HG02981 (cell line): ENCODE results near the gene ANKH.
"Not testable (repeated sequence)": the region's sequence is repeated elsewhere in the genome, so short reads cannot be mapped to it uniquely, and the experiment has no call there.

ENCODE experiments used
- ATAC-seq: cut with Tn5 transposase; IDR thresholded peaks from one replicate; pipeline ENCODE4 v1.9.1; 2021; ENCODE audit warnings: mild to moderate bottlenecking, moderate library complexity; ENCODE audit not compliant: unreplicated experiment

ANKH gene

DNA sequence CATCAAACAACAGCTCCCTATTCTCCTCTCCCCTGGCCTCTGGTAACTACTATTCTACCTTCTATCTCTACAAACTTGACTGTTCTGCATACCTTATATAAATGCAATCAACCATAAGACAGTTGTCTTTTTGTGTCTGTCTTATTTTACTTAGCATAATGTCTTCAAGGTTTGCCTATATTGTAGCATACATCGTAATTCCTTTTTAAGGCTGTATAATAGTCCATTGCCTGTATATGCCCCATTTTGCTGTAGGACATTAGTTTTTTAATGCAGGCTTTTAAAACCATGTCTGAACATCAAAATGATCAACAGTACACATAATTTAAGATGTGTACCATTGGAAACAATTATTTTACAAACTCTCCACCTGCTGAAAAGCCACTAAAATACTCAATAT, 12.4 kb downstream of the ANKH start:
- no peak for ATAC-seq

DNA sequence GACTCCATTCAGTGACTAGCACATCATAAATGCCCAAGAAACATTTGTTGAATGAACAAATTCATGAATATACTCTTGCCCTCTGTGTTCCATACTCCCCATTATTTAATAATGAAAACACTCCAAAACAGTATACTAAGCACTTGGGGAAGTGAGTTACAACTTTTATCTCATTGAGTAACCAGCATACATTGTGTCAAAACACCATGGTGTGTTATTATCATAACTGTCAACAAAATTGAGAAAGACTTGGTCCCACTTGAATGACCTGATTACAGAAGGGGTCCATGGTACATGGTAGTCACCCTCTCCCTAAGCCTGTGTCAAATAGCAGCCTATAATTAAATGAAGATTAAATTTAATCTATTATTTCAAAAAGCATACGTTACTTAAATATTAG, 16.2 kb downstream of the ANKH start:
- ATAC-seq: no peak

DNA sequence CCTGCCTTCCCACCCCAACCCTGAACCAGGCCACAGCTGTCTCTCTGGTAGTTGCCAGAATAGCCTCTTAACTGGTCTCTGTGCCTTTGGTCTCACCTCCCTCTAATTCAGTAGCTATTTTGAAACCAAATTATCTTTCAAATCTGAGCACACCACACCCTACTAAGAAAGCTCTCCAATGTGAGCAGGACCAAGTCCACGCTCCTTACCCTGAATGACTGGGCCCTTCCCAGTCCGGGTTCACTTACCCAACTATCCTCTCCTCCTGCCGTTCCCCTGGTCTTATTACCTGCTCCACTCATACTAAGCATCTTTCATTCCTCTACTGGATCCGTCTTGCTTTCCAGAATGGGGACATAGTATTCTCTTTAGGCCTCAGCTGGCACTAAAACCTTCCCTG, 16.8 kb downstream of the ANKH start:
- ATAC-seq: no peak

DNA sequence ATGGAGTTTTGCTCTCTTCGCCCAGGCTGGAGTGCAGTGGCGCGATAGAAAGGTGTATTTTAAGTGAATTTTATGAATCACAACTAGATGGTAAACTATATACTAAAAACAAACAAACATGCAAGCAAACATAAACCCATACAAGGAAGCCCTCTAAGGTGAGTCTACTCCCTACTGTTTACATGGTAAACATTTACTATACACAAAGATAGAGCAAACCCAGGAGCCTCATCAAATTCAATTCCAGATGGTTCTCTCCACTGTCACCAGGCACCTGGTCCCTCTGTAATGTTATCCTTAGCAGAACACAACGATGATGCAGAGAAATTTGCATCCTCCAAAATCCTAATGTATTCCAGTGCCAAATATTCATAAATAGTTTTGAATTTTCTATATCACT, 17.9 kb downstream of the ANKH start:
- no peak for ATAC-seq

DNA sequence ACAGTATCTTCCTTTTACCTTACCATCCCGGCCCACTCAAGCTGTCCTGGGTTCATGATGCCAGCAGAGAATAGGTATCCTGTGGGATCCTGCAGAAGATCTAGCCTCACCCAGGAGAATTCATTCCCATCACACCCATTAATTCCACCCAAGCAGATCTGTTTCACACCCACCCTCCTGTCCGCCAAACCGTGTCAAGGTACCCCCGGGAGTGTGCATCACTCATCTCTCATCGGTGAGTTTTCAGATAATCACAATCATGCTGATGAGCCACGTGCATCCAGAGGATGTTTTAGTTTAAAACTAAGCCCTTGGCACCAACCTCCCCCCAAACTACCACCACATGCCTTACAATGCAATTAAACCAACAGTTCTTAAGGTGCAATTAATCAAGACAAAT, 18.8 kb downstream of the ANKH start:
- no peak for ATAC-seq

DNA sequence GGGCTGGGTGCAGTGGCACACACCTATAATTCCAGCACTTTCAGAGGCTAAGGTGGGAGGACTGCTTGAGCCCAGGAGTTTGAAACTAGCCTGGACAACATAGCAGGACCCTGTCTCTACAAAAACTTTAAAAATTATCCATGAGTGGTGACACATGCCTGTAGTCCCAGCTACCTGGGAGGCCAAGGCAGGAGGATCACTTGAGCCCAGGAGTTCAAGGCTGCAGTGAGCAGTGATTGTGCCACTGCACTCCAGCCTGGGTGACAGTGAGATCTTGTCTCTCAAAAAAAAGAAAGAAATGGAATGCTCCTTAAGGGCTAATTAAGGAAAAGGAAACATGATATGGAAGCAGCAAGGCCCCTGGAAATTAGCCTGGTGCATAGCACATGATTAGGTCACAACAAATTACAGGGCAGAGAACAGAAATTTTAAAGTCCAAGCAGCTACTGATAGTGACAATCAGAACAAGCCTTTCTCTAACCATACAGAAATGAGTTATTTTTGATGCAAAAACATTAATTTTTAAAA, 19.5 kb downstream of the ANKH start:
- no peak for ATAC-seq

DNA sequence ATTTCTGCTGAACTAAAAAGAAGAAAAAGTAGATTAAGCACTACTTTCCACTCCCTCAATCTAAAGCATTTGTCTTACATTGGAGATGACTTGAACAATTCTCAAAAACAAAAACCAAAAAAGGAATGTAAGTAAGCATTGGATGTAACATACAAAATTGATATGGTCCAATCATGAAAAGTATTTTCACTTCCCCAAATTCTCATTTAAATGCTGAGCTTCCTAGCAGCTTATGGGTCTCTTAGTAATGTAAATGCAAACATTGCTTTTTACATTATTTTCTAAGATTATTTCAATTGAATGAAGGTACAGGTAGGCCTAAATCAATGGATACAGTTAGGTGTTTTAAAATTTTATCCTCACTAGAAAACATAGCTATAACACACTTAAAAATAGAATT, 20.0 kb downstream of the ANKH start:
- ATAC-seq: no peak

DNA sequence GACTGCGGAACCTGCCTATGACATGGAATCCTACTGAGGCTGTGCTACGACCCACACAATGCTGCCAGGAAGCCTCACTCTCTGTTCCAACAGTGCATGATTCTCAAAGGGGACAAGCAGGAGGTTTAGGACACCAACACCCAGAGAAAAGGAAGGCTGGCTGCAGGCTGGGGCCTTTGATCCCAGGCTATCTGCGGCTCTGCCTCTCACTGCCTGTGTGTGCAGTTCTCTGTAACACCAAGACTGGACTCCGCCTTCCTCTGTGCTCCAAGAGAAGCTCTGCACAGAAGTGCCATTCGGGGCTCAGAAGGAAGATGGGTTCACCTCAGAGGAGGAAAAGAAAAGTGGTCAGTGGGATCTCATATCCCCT, 20.5 kb downstream of the ANKH start:
- ATAC-seq: no peak

DNA sequence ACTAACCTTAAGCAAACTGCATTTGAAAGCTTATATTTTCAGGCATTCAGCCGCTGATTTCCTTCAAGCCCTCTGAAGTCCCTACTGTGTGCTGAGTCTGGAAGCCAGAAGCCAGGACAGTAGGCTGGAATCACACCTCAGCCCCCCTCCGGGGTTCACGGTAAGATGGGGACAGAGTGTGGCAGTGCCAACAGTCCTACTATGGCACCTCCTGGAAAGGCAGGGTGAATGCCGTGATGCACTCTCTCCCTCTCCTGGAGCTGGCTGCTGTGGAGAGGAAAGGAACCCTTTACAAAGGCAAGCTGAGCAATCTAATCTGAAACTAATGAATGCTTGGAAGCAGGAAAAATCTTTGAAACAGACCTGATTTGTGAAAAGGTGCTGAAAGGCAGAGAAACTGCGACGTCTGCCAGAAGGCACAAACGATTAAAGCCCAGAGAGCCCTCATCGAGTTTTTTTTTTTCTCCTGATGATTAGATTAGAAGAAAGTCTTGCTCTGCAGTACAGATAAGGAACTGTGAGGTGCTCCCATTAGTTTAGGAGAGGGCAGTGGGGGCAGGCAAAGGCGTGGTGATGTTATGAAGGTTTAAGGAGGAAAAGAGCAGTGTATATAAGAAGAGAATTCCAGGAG, 21.0 kb downstream of the ANKH start:
- ATAC-seq: no peak

DNA sequence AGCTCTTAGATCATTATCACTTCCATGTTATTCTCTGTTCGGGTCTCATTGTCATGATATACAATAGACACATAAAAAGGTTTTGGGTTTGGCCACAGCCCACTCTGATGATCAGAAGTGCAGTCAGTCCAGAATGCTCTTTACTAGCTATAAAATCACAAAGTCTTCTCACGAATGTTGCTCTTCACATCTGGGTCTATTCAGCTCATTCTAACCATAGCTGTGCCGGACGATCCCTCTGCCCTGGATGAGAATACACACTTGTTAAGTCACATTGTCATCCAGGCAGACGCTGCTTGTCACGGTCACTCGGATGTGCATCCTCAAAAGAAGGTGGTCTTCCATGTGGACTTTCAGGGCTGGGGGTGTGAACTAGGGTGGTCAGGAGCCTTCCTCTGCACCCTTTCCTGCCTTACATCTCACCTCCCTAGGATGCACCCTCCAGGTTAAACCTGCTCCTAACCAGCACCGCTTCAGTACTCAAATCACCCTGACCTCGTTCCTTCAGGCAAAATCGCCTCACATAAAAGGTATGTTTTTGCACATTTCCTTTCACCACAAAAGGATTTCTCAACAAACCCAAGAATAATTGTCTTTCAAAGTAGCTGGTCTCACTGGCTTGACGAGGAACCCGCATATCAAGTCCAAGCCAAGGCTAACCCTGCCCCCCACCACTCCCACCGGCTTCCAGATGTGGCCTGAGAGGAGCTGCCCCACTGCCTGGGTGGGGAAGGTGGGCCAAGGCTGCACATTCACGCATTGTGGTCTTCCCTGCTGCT, 21.9 kb downstream of the ANKH start:
- no peak for ATAC-seq

DNA sequence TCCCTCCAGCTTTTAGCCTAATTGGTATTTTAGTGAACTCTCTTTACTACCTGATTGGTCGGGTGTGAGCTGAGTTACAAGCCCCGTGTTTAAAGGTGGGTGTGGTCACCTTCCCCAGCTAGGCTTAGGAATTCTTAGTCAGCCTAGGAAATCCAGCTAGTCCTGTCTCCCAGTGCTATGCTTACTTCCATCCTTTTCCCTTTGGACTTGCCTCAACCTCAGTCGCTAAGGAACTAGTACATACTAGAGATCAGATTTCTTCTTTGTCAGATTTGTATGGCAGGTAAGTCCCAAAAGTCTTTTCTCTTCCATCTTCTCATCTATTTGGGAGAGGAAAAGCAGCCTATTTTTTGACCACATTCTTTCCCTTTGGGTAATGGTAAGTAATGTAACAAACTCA, 22.6 kb downstream of the ANKH start:
- ATAC-seq: not testable (repeated sequence)

DNA sequence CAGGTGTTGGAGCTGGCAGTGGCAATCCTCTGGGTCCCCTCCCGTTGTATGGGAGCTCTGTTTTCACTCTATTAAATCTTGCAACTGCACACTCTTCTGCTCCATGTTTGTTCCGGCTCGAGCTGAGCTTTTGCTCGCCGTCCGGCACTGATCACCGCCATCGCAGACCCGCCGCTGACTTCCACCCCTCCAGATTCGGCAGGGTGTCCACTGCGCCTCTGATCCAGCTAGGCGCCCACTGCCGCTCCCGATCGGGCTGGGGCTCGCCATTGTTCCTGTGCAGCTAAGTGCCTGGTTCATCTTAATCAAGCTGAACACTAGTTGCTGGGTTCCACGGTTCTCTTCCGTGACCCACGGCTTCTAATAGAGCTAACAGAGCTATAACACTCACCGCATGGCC, 23.2 kb downstream of the ANKH start:
- no peak for ATAC-seq

DNA sequence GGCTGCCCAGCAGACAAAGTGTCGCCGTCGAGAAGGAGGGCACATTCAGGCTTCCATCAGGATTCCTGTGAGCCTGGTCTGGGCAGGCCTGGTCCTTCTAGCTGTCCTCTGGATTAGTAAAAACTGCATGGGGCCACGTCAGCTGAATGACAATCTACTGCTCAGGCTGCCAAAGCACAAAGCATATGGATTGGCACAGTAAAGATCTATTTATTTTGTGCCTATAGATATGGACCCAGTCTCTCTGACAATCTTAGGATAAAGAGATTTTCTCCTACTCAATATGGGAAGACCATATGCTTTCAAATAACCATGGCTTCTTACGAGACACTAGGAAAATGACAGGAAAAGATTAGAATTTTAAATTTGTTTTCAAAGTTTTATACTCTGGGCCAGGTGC, 24.1 kb downstream of the ANKH start:
- no peak for ATAC-seq

DNA sequence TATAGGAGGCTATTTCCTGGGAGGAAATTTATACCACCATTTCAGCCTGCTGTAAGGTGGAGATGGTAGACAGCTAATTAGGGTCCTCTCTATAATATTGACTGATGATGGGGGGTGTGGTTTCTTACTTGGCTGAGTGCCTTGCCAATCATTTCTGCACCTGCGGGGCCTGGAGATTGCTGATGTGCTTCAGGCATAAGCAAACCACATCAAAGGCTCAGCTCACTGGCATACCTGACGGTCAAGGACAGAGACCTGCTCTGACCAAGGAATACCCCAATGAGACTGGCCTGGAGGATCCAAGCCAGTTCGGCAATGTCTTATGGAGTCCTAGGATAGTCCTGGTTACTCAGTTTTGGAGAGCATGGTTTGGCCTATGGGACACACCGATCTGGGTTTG, 29.5 kb downstream of the ANKH start:
- ATAC-seq: no peak

DNA sequence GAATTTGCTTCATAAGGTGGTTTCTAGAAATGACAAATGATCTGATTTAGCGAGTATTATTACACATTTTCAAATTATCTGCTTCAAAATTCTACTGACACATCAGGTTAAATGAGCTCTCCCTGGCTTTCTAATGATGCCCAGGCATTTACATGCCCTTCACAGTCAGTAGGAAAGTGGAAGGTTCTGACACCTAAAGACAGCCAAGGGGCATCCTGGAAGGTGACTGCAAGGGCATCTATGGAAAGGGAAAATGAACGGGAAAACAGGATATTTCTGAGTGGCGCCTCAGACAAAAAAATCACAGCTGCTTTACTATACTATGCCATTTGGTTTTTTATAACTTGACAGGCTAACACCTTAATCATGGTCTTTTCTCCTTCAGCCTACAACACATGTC, 31.0 kb downstream of the ANKH start:
- ATAC-seq: no peak

DNA sequence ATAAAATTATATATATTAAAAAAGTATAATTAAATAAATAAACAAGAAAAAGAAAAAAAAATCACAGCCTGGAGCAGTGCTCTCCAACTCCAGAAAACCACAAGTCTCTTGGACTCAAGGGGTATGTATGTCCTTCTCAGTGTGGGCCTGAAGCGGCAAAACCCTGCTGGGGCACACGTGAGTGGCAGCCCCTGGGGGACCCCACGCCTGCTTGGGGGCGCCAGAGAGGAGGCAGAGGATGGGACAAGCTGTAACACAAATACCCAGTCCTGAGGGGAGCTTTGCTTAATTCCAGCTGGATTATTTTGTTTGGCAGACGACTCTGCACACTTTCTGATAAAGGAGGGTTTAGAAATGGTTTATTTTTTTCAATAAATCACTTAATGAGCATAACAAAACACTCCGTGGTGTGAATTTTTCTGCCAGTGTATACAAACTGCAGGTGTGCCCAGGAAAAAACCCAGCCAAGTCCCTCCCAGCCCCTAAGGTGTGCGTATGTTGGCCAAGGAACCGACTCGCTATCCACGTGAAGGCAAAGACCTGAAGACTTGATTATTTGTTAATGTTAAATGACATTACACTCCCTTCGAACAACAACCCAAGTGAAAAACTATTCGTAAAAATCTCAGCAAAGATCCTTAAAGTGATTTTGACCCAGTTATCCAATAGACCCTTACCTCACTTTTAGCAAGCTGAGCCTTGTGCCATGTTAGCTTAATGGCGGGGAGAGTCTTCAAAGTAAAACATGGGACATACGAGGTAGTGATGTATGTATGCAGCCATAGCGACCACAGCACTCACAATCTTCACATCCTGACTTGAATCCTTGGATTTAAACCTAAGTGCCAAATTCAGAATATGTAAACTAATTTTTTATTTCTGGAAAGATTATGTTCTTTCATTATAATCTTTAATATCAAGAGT, 32.9 kb downstream of the ANKH start:
- no peak for ATAC-seq

DNA sequence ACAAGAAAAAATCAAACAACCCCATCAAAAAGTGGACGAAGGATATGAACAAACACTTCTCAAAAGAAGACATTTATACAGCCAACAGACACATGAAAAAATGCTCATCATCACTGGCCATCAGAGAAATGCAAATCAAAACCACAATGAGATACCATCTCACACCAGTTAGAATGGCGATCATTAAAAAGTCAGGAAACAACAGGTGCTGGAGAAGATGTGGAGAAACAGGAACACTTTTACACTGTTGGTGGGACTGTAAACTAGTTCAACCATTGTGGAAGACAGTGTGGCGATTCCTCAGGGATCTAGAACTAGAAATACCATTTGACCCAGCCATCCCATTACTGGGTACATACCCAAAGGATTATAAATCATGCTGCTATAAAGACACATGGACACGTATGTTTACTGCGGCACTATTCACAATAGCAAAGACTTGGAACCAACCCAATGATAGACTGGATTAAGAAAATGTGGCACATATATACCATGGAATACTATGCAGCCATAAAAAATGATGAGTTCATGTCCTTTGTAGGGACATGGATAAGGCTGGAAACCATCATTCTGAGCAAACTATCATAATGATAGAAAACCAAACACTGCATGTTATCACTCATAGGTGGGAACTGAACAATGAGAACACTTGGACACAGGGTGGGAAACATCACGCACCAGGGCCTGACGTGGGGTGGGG, 34.0 kb downstream of the ANKH start:
- not testable (repeated sequence) for ATAC-seq

DNA sequence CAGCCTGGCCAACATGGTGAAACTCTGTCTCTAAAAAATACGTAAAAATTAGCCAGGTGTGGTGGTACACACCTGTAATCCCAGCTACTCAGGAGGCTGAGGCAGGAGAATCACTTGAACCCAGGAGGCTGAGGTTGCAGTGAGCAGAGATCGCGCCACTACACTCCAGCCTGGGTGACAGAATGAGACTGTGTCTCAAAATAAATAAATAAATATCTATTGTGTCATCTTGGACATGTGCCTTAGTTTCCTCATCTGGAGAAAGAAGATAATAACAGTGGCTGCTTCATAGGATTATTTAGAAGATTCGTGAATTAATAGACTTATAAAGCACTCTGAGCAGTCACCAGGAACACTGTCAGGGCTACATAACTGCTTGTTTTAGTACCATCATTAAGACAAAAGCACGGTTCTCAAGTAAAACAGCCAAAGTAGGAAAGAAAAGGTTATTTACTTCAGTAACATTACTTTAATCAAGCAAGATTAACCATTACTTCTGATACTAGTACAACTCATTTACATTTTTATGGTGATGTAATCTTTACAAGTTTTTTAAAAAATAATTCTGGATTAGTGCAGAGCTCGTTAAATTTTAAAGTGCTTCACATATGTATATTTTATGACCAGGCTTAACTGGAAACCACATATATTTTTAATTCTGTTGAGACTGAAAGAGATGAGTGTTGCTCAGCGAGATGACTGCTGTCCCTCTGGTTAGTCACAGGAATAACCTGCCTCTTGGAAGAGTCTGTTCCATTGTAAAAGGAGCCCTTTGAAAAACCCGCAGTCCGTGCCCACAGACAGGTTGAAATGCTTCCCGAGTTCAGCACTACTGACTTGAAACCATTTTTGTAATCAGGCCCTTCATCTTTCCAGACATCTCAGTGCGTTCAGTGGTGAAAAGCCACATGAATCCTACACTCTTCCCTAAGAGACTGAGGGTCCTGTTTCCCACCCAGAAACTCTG, 36.7 kb downstream of the ANKH start:
- ATAC-seq: no peak

DNA sequence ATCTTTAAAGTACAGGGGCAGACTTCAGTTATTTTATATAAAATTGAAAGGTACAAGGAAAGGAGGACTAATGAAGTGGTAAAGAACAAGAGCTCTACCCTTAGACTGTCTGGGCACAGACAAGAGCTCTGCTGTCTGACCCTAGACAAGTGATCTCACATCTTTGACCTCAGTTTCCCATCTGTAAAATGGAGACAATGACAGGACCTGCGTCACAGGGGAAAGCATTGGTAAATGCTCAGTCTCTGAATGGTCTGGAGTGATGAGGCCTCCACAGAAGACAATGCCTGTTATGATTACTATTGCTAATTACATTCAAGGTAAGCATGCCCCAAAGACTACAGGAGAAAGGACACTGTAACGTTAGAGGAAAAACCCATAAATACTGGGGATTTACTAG, 37.5 kb downstream of the ANKH start:
- no peak for ATAC-seq

DNA sequence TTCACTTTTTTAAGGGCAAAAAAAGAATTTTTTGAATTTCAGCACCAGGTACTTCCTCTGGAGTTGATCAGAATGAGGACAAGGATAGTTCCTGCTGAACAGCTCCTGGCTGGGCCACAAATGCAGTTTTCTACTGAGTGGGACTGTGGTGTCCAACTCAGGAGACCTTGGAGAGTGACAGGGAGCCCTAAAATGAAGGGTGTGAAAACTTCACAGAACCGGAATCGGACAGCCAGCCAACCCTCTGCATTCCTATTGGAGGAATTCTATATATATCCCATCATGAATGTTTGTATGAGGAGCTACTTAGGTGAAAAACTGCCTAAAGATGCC, 40.6 kb downstream of the ANKH start:
- ATAC-seq: no peak
